Osteoblast (primary cell): ENCODE measurements around the gene SLC25A11. TPM values are rescaled to one million over a fixed set of nuclear protein-coding genes. Genes with fewer than 3 reads are reported as not detected.
"Not testable (repeated sequence)": the region's sequence is repeated elsewhere in the genome, so short reads cannot be mapped to it uniquely, and the experiment has no call there.

ENCODE experiments used
- DNase-seq: peaks from one replicate; pipeline ENCODE4 v3.0.0; 2011; ENCODE audit warnings: low spot score, mixed read lengths; ENCODE audit not compliant: insufficient read length; ENCODE audit errors: missing footprints
- H2AFZ ChIP-seq: 2 replicates; pipeline ENCODE4 v1.6.0; 2011; ENCODE audit warnings: mild to moderate bottlenecking, low read length
- H3K27ac ChIP-seq: 2 replicates; pipeline ENCODE4 v1.5.1; 2011; ENCODE audit warnings: mild to moderate bottlenecking, low read depth, low read length, moderate library complexity
- H3K27me3 ChIP-seq: 2 replicates; pipeline ENCODE4 v1.6.0; 2012; ENCODE audit warnings: mild to moderate bottlenecking, control low read depth, inconsistent platforms, low read length, moderate library complexity; ENCODE audit not compliant: insufficient read depth
- H3K36me3 ChIP-seq: 2 replicates; pipeline ENCODE4 v1.5.1; 2011; ENCODE audit warnings: mild to moderate bottlenecking, low read length, control low read depth, moderate library complexity; ENCODE audit not compliant: insufficient read depth
- H3K4me1 ChIP-seq: 2 replicates; pipeline ENCODE4 v1.5.1; 2011; ENCODE audit warnings: mild to moderate bottlenecking, low read length, control low read depth, moderate library complexity; ENCODE audit not compliant: insufficient read depth
- H3K4me2 ChIP-seq: 2 replicates; pipeline ENCODE4 v1.6.0; 2011; ENCODE audit warnings: mild to moderate bottlenecking, low read length; ENCODE audit not compliant: insufficient read depth
- H3K4me3 ChIP-seq: fragments of 200-600 bp; sonication (generic); 3 replicates; pipeline ENCODE4 v1.5.1; 2012; ENCODE audit warnings: mild to moderate bottlenecking, low read length, inconsistent platforms; ENCODE audit not compliant: insufficient read depth
- H3K79me2 ChIP-seq: 2 replicates; pipeline ENCODE4 v1.6.0; 2012; ENCODE audit warnings: mild to moderate bottlenecking, low read length, control low read depth, inconsistent platforms; ENCODE audit not compliant: insufficient read depth
- H3K9me3 ChIP-seq: 2 replicates; pipeline ENCODE4 v1.5.1; 2011; ENCODE audit warnings: low read depth, low read length, control low read depth
- H4K20me1 ChIP-seq: 2 replicates; pipeline ENCODE4 v1.6.0; 2012; ENCODE audit warnings: mild to moderate bottlenecking, low read length, control low read depth; ENCODE audit not compliant: insufficient read depth
- CTCF ChIP-seq: IDR thresholded peaks from 2 replicates; pipeline ENCODE4 v1.5.1; 2011; ENCODE audit warnings: mild to moderate bottlenecking, low read depth, low read length, moderate library complexity; ENCODE audit errors: extremely low read depth
- total RNA-seq: library from RNA; depleted of rRNA; stranded (reverse); fragments of >200 nt; gene quantifications from 2 replicates; pipeline ENCODE4 v1.2.3, GENCODE V29; 2012

SLC25A11 gene
- total RNA-seq, 1 donor: 47.4 TPM

DNA sequence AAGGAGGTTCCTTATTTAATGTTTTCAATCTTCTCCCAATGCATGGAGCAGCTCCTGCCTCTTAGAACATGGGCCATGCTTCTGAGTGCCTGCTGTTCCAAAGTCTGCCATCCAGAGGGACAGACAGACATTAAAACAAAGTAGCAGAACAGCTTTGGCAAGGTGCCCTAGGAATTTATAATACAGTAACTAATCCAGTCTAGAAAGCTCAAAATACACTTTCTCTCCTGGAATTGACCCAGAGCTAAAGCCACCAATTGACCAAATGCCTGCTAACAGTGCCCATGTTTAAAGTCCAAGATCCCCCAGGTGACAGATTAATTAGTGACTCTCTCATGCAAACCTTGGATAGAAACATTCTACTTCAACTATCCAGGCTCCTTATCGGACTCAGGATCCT lies 25.9 kb downstream of the SLC25A11 start:
- H3K9me3 ChIP-seq: no peaks in the 10 kb centered on the region
- H3K4me1 ChIP-seq: no peaks in the 10 kb centered on the region
- no peak overlapping the region for H3K27ac ChIP-seq
- H3K27me3 ChIP-seq: no peaks in the 10 kb centered on the region
- H4K20me1 ChIP-seq: no peaks in the 10 kb centered on the region
- no peak overlapping the region for H2AFZ ChIP-seq
- no peak for DNase-seq
- H3K4me2 ChIP-seq: no peak overlapping the region
- no peaks in the 10 kb centered on the region for H3K79me2 ChIP-seq
- TF ChIP-seq CTCF: no peak
- no peak overlapping the region for H3K4me3 ChIP-seq
- H3K36me3 ChIP-seq: no peaks in the 10 kb centered on the region

DNA sequence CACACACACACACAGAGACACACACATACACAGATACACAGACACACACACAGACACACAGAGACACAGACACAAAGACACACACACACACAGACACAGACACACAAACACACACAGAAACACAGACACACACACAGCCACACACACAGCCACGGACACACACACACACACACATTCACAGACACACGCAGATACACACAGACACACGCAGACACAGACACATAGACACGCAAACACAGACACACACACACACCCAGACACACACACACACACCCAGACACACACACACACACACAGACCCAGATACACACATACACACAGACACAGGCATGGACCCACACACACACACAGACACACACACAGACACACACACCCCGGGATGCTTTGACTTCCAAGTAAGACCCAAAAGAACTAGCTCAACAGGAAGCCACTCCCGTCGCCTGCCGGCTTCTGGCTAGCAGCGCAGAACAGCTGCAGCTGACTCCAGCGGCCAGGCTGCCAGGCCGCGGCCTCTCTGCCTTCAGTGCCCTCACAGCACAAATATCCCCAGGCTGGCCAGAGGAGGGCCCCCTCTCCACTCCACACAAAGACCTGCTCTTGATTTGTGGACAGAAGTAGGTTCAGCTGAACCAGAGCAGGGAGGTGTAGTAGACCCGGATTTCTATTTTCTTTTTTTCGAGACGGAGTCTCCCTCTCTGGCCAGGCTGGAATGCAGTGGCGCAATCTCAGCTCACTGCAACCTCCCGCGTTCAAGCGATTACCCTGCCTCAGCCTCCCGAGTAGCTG lies 30.9 kb downstream of the SLC25A11 start:
- H3K27ac ChIP-seq: peak overlapping the region; percentile 41
- peak overlapping the region; percentile 70 for H3K4me2 ChIP-seq
- H3K27me3 ChIP-seq: peaks cover 8% of the 10 kb centered on the region
- H3K36me3 ChIP-seq: no peaks in the 10 kb centered on the region
- peak overlapping the region; percentile 88 for H2AFZ ChIP-seq
- H3K79me2 ChIP-seq: no peaks in the 10 kb centered on the region
- H3K4me1 ChIP-seq: peaks cover 5% of the 10 kb centered on the region
- no peaks in the 10 kb centered on the region for H3K9me3 ChIP-seq
- DNase-seq: peak; percentile 96
- no peak overlapping the region for H3K4me3 ChIP-seq
- peaks cover 4% of the 10 kb centered on the region for H4K20me1 ChIP-seq
- peak; percentile 79 for TF ChIP-seq CTCF

- H2AFZ ChIP-seq: peak overlapping the region; percentile 88
- peak overlapping the region; percentile 41 for H3K27ac ChIP-seq
- TF ChIP-seq CTCF: no peak
- no peaks in the 10 kb centered on the region for H3K36me3 ChIP-seq
- no peaks in the 10 kb centered on the region for H3K9me3 ChIP-seq
- H3K4me2 ChIP-seq: peak overlapping the region; percentile 70
- peak; percentile 34 for DNase-seq
- peaks cover 8% of the 10 kb centered on the region for H3K27me3 ChIP-seq
- peaks cover 5% of the 10 kb centered on the region for H4K20me1 ChIP-seq
- H3K4me1 ChIP-seq: peaks cover 10% of the 10 kb centered on the region
- no peaks in the 10 kb centered on the region for H3K79me2 ChIP-seq
- no peak overlapping the region for H3K4me3 ChIP-seq
Measured at GRCh38 chr17:4908301-4908700, 31.5 kb downstream of the SLC25A11 start.

- H3K9me3 ChIP-seq, H3K79me2 ChIP-seq, H3K4me2 ChIP-seq, H3K27me3 ChIP-seq, H3K4me3 ChIP-seq, H3K27ac ChIP-seq, DNase-seq, H4K20me1 ChIP-seq, H2AFZ ChIP-seq, H3K36me3 ChIP-seq: not testable (repeated sequence)
- H3K4me1 ChIP-seq: peaks cover 12% of the 10 kb centered on the region
Measured at GRCh38 chr17:4906642-4907041, 33.2 kb downstream of the SLC25A11 start.
